HG02943 (cell line): ENCODE data around the gene PADI1.

ENCODE experiments used
- ATAC-seq: cut with Tn5 transposase; IDR thresholded peaks from one replicate; pipeline ENCODE4 v1.9.1; 2021; ENCODE audit warnings: mild to moderate bottlenecking, low read depth, moderate library complexity; ENCODE audit not compliant: unreplicated experiment

The PADI1 gene

GRCh38 chr1:17177651-17178050 is 27.3 kb upstream of the PADI1 start:
- no peak for ATAC-seq

- ATAC-seq: no peak
Observed at GRCh38 chr1:17181781-17182464, 23.0 kb upstream of the PADI1 start.

GRCh38 chr1:17183388-17184160 is 21.4 kb upstream of the PADI1 start:
- no peak for ATAC-seq

GRCh38 chr1:17184161-17184665 is 20.7 kb upstream of the PADI1 start:
- no peak for ATAC-seq

- no peak for ATAC-seq
Observed at GRCh38 chr1:17184822-17185484, 20.0 kb upstream of the PADI1 start.

GRCh38 chr1:17185485-17185860 is 19.5 kb upstream of the PADI1 start:
- ATAC-seq: no peak

- ATAC-seq: no peak
Observed at GRCh38 chr1:17186216-17186909, 18.6 kb upstream of the PADI1 start.

GRCh38 chr1:17187051-17187450 is 17.9 kb upstream of the PADI1 start:
- no peak for ATAC-seq

GRCh38 chr1:17188217-17188616 is 16.7 kb upstream of the PADI1 start:
- ATAC-seq: no peak

GRCh38 chr1:17188889-17189631 is 15.9 kb upstream of the PADI1 start:
- no peak for ATAC-seq

- ATAC-seq: no peak
Observed at GRCh38 chr1:17189632-17189990, 15.3 kb upstream of the PADI1 start.

- no peak for ATAC-seq
Observed at GRCh38 chr1:17190010-17190995, 14.6 kb upstream of the PADI1 start.

GRCh38 chr1:17191990-17192242 is 13.0 kb upstream of the PADI1 start:
- no peak for ATAC-seq

GRCh38 chr1:17192394-17193221 is 12.3 kb upstream of the PADI1 start:
- ATAC-seq: no peak

GRCh38 chr1:17193222-17194132 is 11.5 kb upstream of the PADI1 start:
- ATAC-seq: no peak

- ATAC-seq: no peak
Observed at GRCh38 chr1:17194133-17194475, 10.8 kb upstream of the PADI1 start.
